Measurements from ENCODE around the gene POLR3GL. TPM values are rescaled to one million over a fixed set of nuclear protein-coding genes. Genes with fewer than 3 reads are reported as not detected.
A peak's percentile ranks its signal among the peaks of the same experiment; 100 is the strongest.

Gene POLR3GL
- total RNA-seq, 1 donor, result 12.7 TPM

GRCh38 chr1:145988773-145989172 is 24.3 kb downstream of the POLR3GL start:
- no peaks in the 10 kb centered on the region for H3K9me3 ChIP-seq (ENCODE audit: low read depth, low read length)
- no peak overlapping the region for H3K4me3 ChIP-seq (ENCODE audit: low read length)
- no peaks in the 10 kb centered on the region for H3K27me3 ChIP-seq (ENCODE audit: insufficient read depth, low read length)
- peaks cover 80% of the 10 kb centered on the region for H3K4me1 ChIP-seq (ENCODE audit: insufficient read depth, low read length)

- Histone ChIP-seq H3K9me3 (ENCODE audit: low read depth, low read length) (no peaks in the 10 kb centered on the region), H3K4me1 (ENCODE audit: insufficient read depth, low read length) (peaks cover 69% of the 10 kb centered on the region), H3K4me3 (ENCODE audit: low read length) (no peak overlapping the region), H3K27me3 (ENCODE audit: insufficient read depth, low read length) (no peaks in the 10 kb centered on the region)
Measured at GRCh38 chr1:145990249-145990855, 25.9 kb downstream of the POLR3GL start.

DNA sequence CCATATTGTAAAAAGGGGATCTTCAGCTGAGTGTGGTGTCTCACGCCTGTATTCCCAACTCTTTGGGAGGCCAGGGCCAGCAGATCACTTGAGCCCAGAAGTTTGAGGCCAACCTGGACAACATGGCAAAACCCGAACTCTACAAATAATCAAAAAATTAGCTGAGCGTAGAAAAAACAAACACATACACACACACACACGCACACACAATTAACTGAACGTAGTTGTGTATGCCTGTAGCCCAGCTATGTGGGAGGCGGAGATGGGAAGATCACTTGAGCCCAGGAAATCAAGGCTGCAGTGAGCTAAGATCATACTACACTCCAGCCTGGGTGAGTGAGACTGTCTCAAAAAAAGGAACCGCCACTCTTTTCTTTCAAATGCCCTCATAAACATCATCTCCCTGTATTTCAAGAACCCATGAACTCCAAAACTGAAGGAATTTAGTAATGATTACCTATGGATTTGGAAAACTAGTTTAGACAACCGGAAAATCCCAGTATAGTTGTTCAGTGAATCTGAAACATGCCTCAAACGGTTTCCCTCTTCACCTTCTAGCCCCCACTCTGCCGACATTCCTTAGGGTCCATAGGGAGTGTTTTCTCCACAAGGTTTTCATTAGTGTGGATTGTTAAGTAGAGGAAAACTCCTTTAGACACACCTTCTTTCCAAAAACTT is 27.4 kb downstream of the POLR3GL start:
- Histone ChIP-seq H3K27me3 (ENCODE audit: insufficient read depth, low read length) (no peaks in the 10 kb centered on the region), H3K4me1 (ENCODE audit: insufficient read depth, low read length) (peaks cover 54% of the 10 kb centered on the region), H3K4me3 (ENCODE audit: low read length) (peak overlapping the region; percentile 100), H3K9me3 (ENCODE audit: low read depth, low read length) (no peaks in the 10 kb centered on the region)

- H3K4me3 ChIP-seq (ENCODE audit: low read length), result peak overlapping the region; percentile 100
- H3K4me1 ChIP-seq (ENCODE audit: insufficient read depth, low read length), result peaks cover 55% of the 10 kb centered on the region
- H3K27me3 ChIP-seq (ENCODE audit: insufficient read depth, low read length), result no peaks in the 10 kb centered on the region
- H3K9me3 ChIP-seq (ENCODE audit: low read depth, low read length), result no peaks in the 10 kb centered on the region
Measured at GRCh38 chr1:145992502-145992936, 28.0 kb downstream of the POLR3GL start.

GRCh38 chr1:145992958-145993617 is 28.6 kb downstream of the POLR3GL start:
- Histone ChIP-seq H3K4me1 (ENCODE audit: insufficient read depth, low read length) (peaks cover 56% of the 10 kb centered on the region), H3K4me3 (ENCODE audit: low read length) (peak overlapping the region; percentile 100), H3K9me3 (ENCODE audit: low read depth, low read length) (no peaks in the 10 kb centered on the region), H3K27me3 (ENCODE audit: insufficient read depth, low read length) (no peaks in the 10 kb centered on the region)

DNA sequence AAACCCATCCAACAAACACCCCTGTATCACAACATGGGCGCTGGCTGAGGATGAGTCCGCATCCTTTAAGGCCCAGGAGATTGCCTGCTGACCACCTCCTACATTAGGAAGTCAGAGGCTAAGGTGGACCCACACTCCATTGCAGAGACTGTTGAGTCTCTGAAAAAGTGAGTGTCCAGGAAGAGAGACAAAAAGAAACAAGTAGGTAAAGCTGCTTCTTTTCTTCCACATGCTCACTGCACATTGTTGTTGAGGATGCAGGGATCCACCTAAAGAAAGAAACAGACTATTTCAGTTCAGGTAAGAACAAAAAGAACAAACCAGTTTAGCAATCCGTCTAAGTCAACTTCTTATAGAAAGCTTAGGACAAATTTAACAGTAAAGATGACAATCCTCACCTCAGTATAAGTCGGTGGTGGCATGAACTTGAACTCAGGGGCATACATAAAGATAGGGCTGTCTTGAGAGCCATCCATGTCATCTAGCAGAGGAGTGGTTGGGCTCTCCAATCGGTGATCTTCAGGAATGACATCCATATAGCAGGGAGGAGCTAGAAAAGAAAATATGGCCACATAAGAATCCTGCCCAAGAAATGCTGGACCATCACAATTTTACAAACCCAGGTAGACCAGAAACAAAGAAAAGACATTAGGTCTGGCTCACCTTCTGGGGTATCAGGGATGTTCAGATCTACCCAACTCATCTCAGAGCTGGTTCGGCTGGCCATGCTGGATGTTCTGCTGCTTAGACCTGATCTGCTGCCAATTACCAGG is 29.3 kb downstream of the POLR3GL start:
- no peaks in the 10 kb centered on the region for H3K9me3 ChIP-seq (ENCODE audit: low read depth, low read length)
- peak overlapping the region; percentile 100 for H3K4me3 ChIP-seq (ENCODE audit: low read length)
- H3K4me1 ChIP-seq (ENCODE audit: insufficient read depth, low read length), result peaks cover 56% of the 10 kb centered on the region
- H3K27me3 ChIP-seq (ENCODE audit: insufficient read depth, low read length), result no peaks in the 10 kb centered on the region

DNA sequence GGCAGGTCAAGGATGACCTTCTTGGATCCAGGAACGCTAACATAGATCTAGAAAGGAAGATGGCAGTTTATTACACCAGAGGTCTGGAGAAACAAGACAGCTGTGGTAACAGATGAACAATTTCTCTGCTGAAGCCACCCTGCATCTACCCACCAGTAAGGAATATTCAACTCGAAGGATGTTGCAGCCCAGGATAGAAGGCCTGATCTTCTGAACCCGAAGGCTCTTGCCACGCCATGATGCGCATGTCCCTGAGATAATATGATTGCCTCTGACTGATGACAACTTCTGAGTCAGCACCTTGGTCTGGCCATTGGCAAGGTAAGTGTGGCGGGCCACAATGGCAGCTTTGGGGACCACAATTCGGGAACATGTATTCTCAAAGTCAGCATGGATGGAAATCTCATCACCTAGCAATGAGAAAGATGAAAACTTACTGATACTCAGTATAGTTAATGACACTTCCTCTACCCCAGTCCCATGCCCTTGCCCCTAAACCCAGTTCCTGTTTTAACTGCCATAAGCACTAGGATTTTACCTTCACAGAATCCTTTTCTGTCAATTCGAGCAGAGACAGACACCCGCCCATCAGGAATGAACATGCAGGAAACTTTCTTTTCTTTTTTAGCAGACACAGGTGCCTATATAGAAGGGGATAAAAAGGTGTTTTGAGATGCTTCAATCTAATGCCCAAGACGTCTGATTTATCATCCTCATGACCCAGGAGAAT is 30.1 kb downstream of the POLR3GL start:
- no peaks in the 10 kb centered on the region for H3K9me3 ChIP-seq (ENCODE audit: low read depth, low read length)
- H3K4me1 ChIP-seq (ENCODE audit: insufficient read depth, low read length), result peaks cover 60% of the 10 kb centered on the region

GRCh38 chr1:145995148-145995881 is 30.8 kb downstream of the POLR3GL start:
- H3K4me3 ChIP-seq (ENCODE audit: low read length), result peak overlapping the region; percentile 100
- peaks cover 68% of the 10 kb centered on the region for H3K4me1 ChIP-seq (ENCODE audit: insufficient read depth, low read length)
- H3K9me3 ChIP-seq (ENCODE audit: low read depth, low read length), result no peaks in the 10 kb centered on the region
- no peaks in the 10 kb centered on the region for H3K27me3 ChIP-seq (ENCODE audit: insufficient read depth, low read length)

More for the DNA sequence above, 30.1 kb downstream of the POLR3GL start:
- H3K27me3 ChIP-seq (ENCODE audit: insufficient read depth, low read length), result no peaks in the 10 kb centered on the region
- peak overlapping the region; percentile 100 for H3K4me3 ChIP-seq (ENCODE audit: low read length)

DNA sequence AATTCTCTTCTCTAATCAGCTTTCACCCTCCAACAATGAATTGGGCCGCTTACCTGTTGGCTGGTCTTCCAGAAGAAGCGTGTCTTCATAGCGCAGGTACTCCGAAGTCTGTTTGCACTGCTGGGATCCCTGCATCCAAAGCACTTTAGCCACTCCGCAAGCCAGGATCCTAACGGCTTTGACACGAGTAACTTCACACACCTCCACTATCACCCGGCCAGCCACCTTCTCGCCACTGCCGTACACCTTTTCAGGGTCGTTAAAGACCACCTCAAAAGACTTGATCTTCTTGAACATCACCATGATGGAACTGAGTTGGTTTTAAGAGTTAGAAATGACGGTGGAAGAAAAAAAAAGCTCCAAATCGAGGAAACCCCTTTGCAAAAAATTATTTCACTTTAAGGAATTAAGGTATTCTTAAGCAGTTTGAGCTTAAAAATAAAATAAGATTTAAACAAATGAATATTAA is 31.5 kb downstream of the POLR3GL start:
- H3K9me3 ChIP-seq (ENCODE audit: low read depth, low read length), result no peaks in the 10 kb centered on the region

DNA sequence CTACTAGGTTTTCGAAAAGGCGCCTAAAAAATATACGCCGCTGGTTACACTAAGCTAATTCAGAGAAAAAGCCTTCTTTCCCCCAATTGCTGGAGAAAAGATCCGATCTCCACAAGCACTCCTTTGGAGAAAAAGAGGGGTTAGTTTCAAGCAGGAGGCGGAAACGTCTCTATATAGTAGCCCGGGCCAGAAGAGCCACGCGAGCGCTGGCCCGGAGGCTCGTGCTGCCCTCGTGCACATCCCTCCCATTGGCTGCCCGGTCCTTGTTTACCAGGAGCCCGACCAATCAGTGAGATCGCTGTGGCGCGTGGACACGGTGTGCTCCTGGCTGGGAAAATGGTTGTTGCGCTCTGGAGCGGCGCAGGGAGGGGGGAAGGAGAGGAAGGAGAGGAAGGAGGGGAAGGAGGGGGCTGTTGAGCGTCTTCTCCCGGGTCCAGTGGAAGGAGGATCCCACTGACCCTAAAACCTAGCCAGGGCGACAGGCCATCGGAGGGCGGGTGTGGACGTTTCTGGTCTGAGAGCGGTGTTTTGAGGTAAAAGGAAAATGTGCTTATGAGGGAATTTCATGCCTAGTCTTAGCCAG is 32.0 kb downstream of the POLR3GL start, which contains the start of gene TXNIP:
TXNIP (minus strand) TSS at position 147 of the 583 bp plus-strand sequence. CDS start 313 bp downstream, outside the sequence.
- H3K9me3 ChIP-seq (ENCODE audit: low read depth, low read length), result no peaks in the 10 kb centered on the region
- peaks cover 70% of the 10 kb centered on the region for H3K4me1 ChIP-seq (ENCODE audit: insufficient read depth, low read length)
- peak within 1 kb of the TSS; percentile 100 for H3K4me3 ChIP-seq (ENCODE audit: low read length)
- no peaks in the 10 kb centered on the region for H3K27me3 ChIP-seq (ENCODE audit: insufficient read depth, low read length)

More for the DNA sequence above, 31.5 kb downstream of the POLR3GL start:
- Histone ChIP-seq H3K4me1 (ENCODE audit: insufficient read depth, low read length) (peaks cover 69% of the 10 kb centered on the region), H3K4me3 (ENCODE audit: low read length) (peak overlapping the region; percentile 100), H3K27me3 (ENCODE audit: insufficient read depth, low read length) (no peaks in the 10 kb centered on the region)

DNA sequence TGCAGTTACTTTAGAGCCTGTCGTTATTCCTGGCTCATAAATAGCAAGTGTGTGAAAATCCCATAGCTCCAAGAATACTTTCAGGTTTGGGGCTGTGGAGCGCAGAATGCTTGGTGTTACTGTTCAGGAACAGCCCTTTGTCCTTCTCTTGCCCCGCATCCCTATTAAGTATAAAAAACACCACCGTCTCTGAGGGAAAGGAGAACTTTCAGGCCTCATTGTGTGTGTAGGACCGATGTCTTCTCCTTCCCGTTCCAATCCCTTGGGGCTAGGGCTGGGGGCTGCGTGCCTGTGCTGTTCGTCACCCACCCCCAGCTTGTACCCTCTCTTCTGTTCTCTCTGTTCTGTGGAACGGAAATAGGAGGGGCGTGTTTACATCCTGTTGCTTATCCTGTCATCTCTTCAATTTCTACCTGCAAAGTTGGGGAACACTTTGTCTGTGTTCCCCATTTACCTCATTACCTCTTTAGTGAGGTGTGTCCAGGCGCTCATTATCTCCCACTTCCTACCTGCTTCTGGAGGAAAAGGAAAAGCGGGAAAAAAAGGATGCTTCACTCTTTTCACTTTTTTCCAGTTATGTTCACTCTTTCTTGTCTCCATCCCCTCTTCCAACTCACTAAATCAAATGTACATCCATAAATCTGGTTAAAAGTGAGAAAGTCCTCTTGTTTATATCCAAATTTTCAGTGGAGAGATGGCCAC is 32.7 kb downstream of the POLR3GL start:
- Histone ChIP-seq H3K9me3 (ENCODE audit: low read depth, low read length) (no peaks in the 10 kb centered on the region), H3K4me1 (ENCODE audit: insufficient read depth, low read length) (peaks cover 69% of the 10 kb centered on the region), H3K27me3 (ENCODE audit: insufficient read depth, low read length) (no peaks in the 10 kb centered on the region), H3K4me3 (ENCODE audit: low read length) (peak overlapping the region; percentile 100)

DNA sequence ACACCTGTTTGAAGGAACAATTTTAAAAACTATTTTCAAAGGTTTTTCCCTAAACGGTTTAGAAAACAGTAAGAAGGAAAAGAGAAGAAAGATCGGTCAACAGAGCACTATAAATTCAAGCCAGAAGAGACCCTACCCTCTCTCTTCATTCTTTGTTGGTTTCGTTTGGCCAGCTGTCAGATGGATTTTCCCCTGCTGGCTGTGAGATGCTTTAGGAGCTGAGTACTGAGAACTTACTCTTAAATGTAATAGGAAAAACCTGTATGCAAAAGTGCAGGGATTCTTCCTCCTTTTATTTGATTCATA is 33.2 kb downstream of the POLR3GL start:
- Histone ChIP-seq H3K4me1 (ENCODE audit: insufficient read depth, low read length) (peaks cover 64% of the 10 kb centered on the region), H3K9me3 (ENCODE audit: low read depth, low read length) (no peaks in the 10 kb centered on the region), H3K27me3 (ENCODE audit: insufficient read depth, low read length) (no peaks in the 10 kb centered on the region), H3K4me3 (ENCODE audit: low read length) (peak overlapping the region; percentile 100)

All from mononuclear cell (primary cell).